Memory B cell (primary cell): Measurements from ENCODE around the gene MAG.

Source experiments
- ATAC-seq: fragments of 150-1000 bp; cut with Tn5 transposase; 2 replicates; pipeline ENCODE4 v1.10.0; 2021; ENCODE audit warnings: low read depth, mild to moderate bottlenecking, moderate library complexity
- DNase-seq, 2 donors: peaks; one replicate each; pipeline ENCODE4 v3.0.0; 2022; ENCODE audit warnings: low spot score in 2 of 2
- H3K27ac Mint-ChIP-seq: one replicate; pipeline ENCODE4 v1.8.0; 2022; ENCODE audit warnings: mild to moderate bottlenecking, moderate library complexity, mixed read lengths
- H3K27me3 Mint-ChIP-seq: one replicate; pipeline ENCODE4 v1.8.0; 2022; ENCODE audit warnings: mixed read lengths
- H3K36me3 Mint-ChIP-seq: one replicate; pipeline ENCODE4 v1.8.0; 2022; ENCODE audit warnings: mild to moderate bottlenecking, mixed read lengths
- H3K4me1 Mint-ChIP-seq: one replicate; pipeline ENCODE4 v1.8.0; 2022; ENCODE audit warnings: mixed read lengths
- H3K4me3 Mint-ChIP-seq: one replicate; pipeline ENCODE4 v1.8.0; 2022; ENCODE audit warnings: mild to moderate bottlenecking, moderate library complexity, mixed read lengths
- H3K9me3 Mint-ChIP-seq: one replicate; pipeline ENCODE4 v1.8.0; 2022; ENCODE audit warnings: mixed read lengths

The MAG gene

GRCh38 chr19:35306473-35307246, 14.7 kb downstream of the MAG start:
- H3K27me3 Mint-ChIP-seq: no peaks in the 10 kb centered on the region
- H3K27ac Mint-ChIP-seq: no peak overlapping the region
- peaks cover 17% of the 10 kb centered on the region for H3K4me1 Mint-ChIP-seq
- ATAC-seq (peak; percentile 74), DNase-seq (no peak)
- H3K9me3 Mint-ChIP-seq: no peaks in the 10 kb centered on the region
- no peak overlapping the region for H3K4me3 Mint-ChIP-seq
- H3K36me3 Mint-ChIP-seq: no peaks in the 10 kb centered on the region

GRCh38 chr19:35307931-35308330, 16.0 kb downstream of the MAG start:
- Mint-ChIP-seq H3K27me3 (no peaks in the 10 kb centered on the region), H3K36me3 (no peaks in the 10 kb centered on the region), H3K4me1 (peaks cover 17% of the 10 kb centered on the region), H3K9me3 (no peaks in the 10 kb centered on the region), H3K4me3 (no peak overlapping the region), H3K27ac (no peak overlapping the region)
- ATAC-seq (no peak), DNase-seq (no peak)

- Mint-ChIP-seq H3K4me3 (no peak overlapping the region), H3K4me1 (peaks cover 18% of the 10 kb centered on the region), H3K27me3 (no peaks in the 10 kb centered on the region), H3K9me3 (no peaks in the 10 kb centered on the region), H3K36me3 (no peaks in the 10 kb centered on the region), H3K27ac (no peak overlapping the region)
- ATAC-seq (no peak), DNase-seq (no peak)
Measured at GRCh38 chr19:35308910-35309309, 16.9 kb downstream of the MAG start.

DNA sequence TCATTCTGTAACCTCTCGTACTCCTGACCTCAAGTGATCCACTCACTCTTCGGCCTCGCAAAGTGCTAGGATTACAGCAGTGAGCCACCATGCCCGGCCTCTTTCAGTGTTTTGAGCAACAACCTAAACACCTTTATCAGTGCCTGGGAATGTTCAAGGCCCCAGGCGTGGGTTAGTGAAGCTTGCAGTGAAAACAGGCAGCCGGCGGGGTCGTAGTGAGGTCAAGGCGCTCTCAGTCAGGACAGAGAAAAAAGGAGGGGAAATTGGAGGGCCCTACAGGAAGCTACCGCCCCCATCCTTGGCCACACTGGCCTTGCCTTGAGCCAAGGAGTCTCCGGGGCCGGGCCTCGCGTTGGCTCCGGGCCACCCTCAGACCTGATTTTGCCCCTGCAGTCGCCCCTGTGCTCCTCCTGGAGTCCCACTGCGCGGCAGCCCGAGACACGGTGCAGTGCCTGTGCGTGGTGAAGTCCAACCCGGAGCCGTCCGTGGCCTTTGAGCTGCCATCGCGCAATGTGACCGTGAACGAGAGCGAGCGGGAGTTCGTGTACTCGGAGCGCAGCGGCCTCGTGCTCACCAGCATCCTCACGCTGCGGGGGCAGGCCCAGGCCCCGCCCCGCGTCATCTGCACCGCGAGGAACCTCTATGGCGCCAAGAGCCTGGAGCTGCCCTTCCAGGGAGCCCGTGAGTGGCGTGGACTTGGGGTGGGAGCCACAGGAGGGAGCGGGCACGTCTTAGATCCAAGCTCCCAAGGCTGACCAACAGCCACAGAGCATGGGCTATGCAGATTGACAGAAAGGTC, 17.7 kb downstream of the MAG start:
- no peaks in the 10 kb centered on the region for H3K36me3 Mint-ChIP-seq
- H3K9me3 Mint-ChIP-seq: no peaks in the 10 kb centered on the region
- no peak overlapping the region for H3K4me3 Mint-ChIP-seq
- H3K4me1 Mint-ChIP-seq: peaks cover 19% of the 10 kb centered on the region
- DNase-seq (no peak), ATAC-seq (no peak)
- no peaks in the 10 kb centered on the region for H3K27me3 Mint-ChIP-seq
- H3K27ac Mint-ChIP-seq: no peak overlapping the region

- H3K4me3 Mint-ChIP-seq: no peak overlapping the region
- no peak for ATAC-seq
- peaks cover 19% of the 10 kb centered on the region for H3K4me1 Mint-ChIP-seq
- DNase-seq: no peak
- H3K27me3 Mint-ChIP-seq: no peaks in the 10 kb centered on the region
- no peaks in the 10 kb centered on the region for H3K36me3 Mint-ChIP-seq
- no peaks in the 10 kb centered on the region for H3K9me3 Mint-ChIP-seq
- no peak overlapping the region for H3K27ac Mint-ChIP-seq
Measured at GRCh38 chr19:35310331-35310730, 18.4 kb downstream of the MAG start.

DNA sequence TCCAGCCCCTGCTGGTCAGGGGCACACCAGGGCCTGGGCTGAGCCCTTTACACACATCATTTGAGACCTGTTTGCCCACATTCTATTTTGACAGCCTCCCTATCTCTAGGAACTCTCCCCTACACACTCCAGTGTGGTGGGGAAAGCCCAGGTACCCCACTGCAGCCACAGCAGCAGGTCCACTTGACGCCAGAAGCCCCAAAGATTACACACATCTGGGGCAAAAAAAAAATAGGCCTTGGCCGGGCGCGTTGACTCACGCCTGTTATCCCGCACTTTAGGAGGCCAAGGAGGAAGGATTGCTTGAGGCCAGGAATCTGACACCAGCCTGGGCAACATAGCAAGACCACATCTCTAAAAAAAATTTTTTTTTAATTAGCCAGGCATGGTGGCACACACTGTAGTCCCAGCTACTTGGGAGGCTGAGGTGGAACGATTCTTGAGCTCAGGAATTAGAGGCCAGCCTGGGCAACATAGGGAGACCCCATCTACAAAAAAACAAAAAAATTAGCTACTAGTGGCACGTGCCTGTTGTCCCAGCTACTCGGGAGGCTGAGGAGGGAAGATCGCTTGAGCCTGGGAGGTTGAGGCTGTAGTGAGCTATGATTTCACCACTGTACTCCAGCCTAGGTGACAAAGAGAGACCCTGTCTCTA, 19.0 kb downstream of the MAG start:
- H3K9me3 Mint-ChIP-seq: no peaks in the 10 kb centered on the region
- no peaks in the 10 kb centered on the region for H3K36me3 Mint-ChIP-seq
- ATAC-seq (no peak), DNase-seq (no peak)
- H3K4me1 Mint-ChIP-seq: peaks cover 21% of the 10 kb centered on the region
- no peak overlapping the region for H3K4me3 Mint-ChIP-seq
- no peaks in the 10 kb centered on the region for H3K27me3 Mint-ChIP-seq
- H3K27ac Mint-ChIP-seq: no peak overlapping the region

DNA sequence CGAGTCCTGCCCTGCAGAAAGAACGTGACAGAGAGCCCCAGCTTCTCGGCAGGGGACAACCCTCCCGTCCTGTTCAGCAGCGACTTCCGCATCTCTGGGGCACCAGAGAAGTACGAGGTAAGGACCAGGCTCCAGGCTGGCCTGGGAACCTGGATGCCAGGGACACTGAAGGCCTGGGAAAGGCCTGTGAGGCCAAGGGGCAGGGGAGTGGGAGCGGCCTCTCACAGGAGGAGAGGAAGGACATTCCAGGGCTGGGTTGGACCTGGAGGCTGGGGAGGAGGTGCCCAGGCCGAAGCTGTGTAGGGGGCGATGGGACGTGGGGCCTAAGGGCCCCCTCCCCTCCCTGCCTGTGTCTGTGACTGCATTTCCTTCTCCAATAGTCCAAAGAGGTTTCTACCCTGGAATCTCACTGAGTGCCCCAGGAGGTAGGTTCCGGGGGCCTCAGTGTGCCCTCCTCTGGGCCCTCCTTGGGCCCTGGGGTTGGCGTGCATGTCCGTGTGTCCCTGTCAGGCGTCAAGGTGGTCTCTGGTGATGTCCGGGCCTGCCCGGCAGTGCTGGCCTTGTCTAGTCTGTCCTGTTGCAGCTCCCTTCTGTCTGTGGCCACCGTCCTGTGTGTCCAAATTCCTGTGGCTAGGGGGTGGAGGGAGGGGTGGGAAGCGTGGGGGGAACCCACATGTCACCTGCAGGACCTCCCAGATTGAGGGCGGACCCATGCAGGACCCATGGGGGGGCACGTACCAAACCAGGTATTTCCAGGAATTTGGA, 20.1 kb downstream of the MAG start:
- no peaks in the 10 kb centered on the region for H3K36me3 Mint-ChIP-seq
- H3K4me1 Mint-ChIP-seq: peaks cover 21% of the 10 kb centered on the region
- H3K27ac Mint-ChIP-seq: no peak overlapping the region
- H3K27me3 Mint-ChIP-seq: no peaks in the 10 kb centered on the region
- no peak overlapping the region for H3K4me3 Mint-ChIP-seq
- no peaks in the 10 kb centered on the region for H3K9me3 Mint-ChIP-seq
- no peak for DNase-seq
- ATAC-seq: no peak

DNA sequence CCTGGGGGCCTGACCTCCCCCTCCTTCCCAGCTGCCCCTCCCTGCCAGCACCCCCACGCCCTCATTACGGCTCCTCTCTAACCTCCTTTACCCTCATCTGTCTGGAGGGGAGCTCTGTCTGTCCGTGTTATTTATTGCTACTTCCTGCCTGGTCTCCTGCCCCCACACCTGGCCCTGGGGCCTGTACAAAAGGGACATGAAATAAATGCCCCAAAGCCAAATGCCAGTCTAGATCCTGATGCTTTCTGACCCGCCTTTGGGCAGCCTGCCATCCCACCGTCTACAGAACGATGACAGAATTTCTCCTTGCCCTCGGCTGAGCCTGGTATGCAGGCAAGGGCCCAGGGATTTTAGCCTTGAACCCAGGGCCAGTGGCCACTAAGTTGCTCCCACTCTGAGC, 21.6 kb downstream of the MAG start:
- DNase-seq: no peak
- no peaks in the 10 kb centered on the region for H3K9me3 Mint-ChIP-seq
- H3K27me3 Mint-ChIP-seq: no peaks in the 10 kb centered on the region
- H3K36me3 Mint-ChIP-seq: no peaks in the 10 kb centered on the region
- no peak overlapping the region for H3K27ac Mint-ChIP-seq
- H3K4me1 Mint-ChIP-seq: peaks cover 24% of the 10 kb centered on the region
- no peak for ATAC-seq
- no peak overlapping the region for H3K4me3 Mint-ChIP-seq

DNA sequence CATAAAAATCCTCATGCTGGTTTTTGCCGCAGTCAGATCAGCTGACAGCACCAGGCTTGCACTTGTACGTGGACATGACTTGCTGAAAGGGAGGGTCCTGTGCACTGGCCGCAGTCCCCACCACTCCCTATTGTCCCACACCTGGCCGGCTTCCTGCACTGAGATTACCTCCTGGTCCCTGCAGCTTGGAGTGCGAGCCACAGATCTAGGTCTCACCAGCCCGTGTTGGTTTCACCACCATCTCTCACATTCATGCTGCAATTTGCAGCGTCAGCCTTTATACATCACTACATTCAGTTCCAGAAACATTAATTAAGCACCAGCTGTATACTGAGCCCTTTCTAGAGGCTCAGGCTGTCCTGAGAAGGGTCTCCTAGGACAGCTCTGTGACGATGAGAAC, 22.1 kb downstream of the MAG start:
- Mint-ChIP-seq H3K27ac (no peak overlapping the region), H3K27me3 (no peaks in the 10 kb centered on the region)

DNA sequence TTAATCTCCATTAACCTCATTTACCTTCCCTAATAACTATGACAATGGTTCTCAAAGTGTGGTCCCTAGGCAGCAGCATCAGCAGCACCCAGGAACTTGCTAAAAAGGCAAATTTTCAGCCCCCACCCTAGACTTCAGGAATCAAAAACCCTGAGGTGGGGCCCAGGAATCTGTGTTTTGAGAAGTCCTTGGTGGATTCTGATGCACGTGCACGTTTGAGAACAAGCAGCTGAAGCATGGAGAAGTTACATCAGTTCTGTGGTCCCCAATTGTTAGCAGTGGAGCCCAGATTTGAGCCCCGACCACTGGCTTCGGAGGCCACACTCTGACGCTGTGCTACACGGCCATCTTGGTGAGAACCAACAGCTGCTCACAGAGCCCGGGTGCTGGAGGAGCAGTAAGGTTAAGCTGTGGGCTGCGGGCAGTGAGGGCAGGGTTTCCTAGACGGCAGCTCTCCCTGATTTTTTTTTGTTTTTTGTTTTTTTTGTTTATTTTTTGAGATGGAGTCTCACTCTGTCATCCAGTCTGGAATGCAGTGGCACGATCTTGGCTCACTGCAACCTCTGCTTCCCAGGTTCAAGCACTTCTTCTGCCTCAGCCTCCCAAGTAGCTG, 23.0 kb downstream of the MAG start:
- Mint-ChIP-seq H3K9me3 (no peaks in the 10 kb centered on the region), H3K27me3 (no peaks in the 10 kb centered on the region), H3K4me3 (no peak overlapping the region), H3K27ac (no peak overlapping the region), H3K4me1 (peaks cover 33% of the 10 kb centered on the region), H3K36me3 (no peaks in the 10 kb centered on the region)
- ATAC-seq (no peak), DNase-seq (no peak)

More for the DNA sequence above, 22.1 kb downstream of the MAG start:
- Mint-ChIP-seq H3K9me3 (no peaks in the 10 kb centered on the region), H3K4me3 (no peak overlapping the region), H3K36me3 (no peaks in the 10 kb centered on the region), H3K4me1 (peaks cover 27% of the 10 kb centered on the region)
- ATAC-seq (no peak), DNase-seq (no peak)

- no peak overlapping the region for H3K4me3 Mint-ChIP-seq
- ATAC-seq: no peak
- peak overlapping the region; percentile 75 for H3K27ac Mint-ChIP-seq
Measured at GRCh38 chr19:35315883-35316282, 23.9 kb downstream of the MAG start.

GRCh38 chr19:35316560-35316959, 24.6 kb downstream of the MAG start:
- peak; percentile 54 for ATAC-seq
- Mint-ChIP-seq H3K27me3 (no peaks in the 10 kb centered on the region), H3K4me3 (peak overlapping the region; percentile 49), H3K9me3 (no peaks in the 10 kb centered on the region), H3K36me3 (no peaks in the 10 kb centered on the region), H3K27ac (peak overlapping the region; percentile 75), H3K4me1 (peaks cover 45% of the 10 kb centered on the region)
- DNase-seq: no peak

More at GRCh38 chr19:35315883-35316282, 23.9 kb downstream of the MAG start:
- no peaks in the 10 kb centered on the region for H3K36me3 Mint-ChIP-seq
- no peak for DNase-seq
- peaks cover 41% of the 10 kb centered on the region for H3K4me1 Mint-ChIP-seq
- no peaks in the 10 kb centered on the region for H3K9me3 Mint-ChIP-seq
- H3K27me3 Mint-ChIP-seq: no peaks in the 10 kb centered on the region

DNA sequence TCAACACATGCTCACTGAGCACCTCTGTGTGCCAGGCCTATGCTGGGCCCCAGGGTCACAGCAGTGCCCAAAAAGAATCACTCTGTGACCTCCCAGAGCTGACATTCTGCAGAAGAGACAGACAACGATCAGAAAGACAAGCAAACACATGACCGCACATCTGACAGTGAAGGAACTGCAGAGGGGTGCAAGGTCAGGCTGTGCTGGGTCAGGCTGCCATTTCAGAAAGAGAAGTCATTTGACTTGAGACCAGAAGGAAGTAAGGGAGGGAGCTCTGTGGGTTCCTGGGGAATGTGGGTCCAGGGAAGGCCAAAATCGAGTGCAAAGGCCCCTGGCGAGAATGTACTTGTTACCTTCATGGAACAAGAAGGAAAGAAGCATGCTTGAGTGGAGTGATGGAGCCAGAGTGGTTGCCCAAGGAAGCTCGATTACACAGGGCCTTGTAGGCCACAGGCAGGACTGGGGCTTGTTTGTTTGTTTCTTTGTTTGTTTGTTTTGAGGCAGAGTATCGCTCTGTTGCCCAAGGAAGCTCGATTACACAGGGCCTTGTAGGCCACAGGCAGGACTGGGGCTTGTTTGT, 25.6 kb downstream of the MAG start:
- Mint-ChIP-seq H3K4me1 (peaks cover 52% of the 10 kb centered on the region), H3K27ac (no peak overlapping the region), H3K27me3 (no peaks in the 10 kb centered on the region), H3K36me3 (peaks cover 2% of the 10 kb centered on the region), H3K9me3 (no peaks in the 10 kb centered on the region), H3K4me3 (no peak overlapping the region)
- DNase-seq (no peak), ATAC-seq (no peak)
